ENCODE data around the gene RPTOR.

The RPTOR gene

GRCh38 chr17:80787881-80788280 is 243.2 kb downstream of the RPTOR start:
- TF ChIP-seq EZH2 (IDR thresholded peaks at IDR 0.05) (no peak), POLR2AphosphoS5 (IDR thresholded peaks at IDR 0.05; ENCODE audit: borderline replicate concordance, low read depth, low read length) (no peak), FOXP2 (optimal IDR thresholded peaks at IDR 0.05; ENCODE audit: control extremely low read depth, extremely low read length, insufficient read depth) (no peak)
- H3K36me3 ChIP-seq (ENCODE audit: insufficient read depth, low read length) = no peaks in the 10 kb centered on the region
- no peaks in the 10 kb centered on the region for H3K9me3 ChIP-seq (ENCODE audit: low read depth, low read length)
- DNase-seq (ENCODE audit: low read depth, low spot score) = no peak
- no peak overlapping the region for H3K4me3 ChIP-seq
- H3K9ac ChIP-seq (ENCODE audit: insufficient read length) = no peak overlapping the region
- no peak overlapping the region for H3K27ac ChIP-seq

GRCh38 chr17:80789356-80789902 is 244.8 kb downstream of the RPTOR start:
- H3K9me3 ChIP-seq (ENCODE audit: low read depth, low read length) = no peaks in the 10 kb centered on the region
- DNase-seq (ENCODE audit: low read depth, low spot score) = no peak
- no peaks in the 10 kb centered on the region for H3K36me3 ChIP-seq (ENCODE audit: insufficient read depth, low read length)
- no peak overlapping the region for H3K27ac ChIP-seq
- no peak overlapping the region for H3K9ac ChIP-seq (ENCODE audit: insufficient read length)
- no peak overlapping the region for H3K4me3 ChIP-seq
- TF ChIP-seq FOXP2 (optimal IDR thresholded peaks at IDR 0.05; ENCODE audit: control extremely low read depth, extremely low read length, insufficient read depth) (no peak), EZH2 (IDR thresholded peaks at IDR 0.05) (no peak), POLR2AphosphoS5 (IDR thresholded peaks at IDR 0.05; ENCODE audit: borderline replicate concordance, low read depth, low read length) (no peak)

GRCh38 chr17:80790021-80790765 is 245.6 kb downstream of the RPTOR start:
- Histone ChIP-seq H3K36me3 (ENCODE audit: insufficient read depth, low read length) (no peaks in the 10 kb centered on the region), H3K27ac (no peak overlapping the region), H3K9me3 (ENCODE audit: low read depth, low read length) (no peaks in the 10 kb centered on the region), H3K4me3 (no peak overlapping the region), H3K9ac (ENCODE audit: insufficient read length) (no peak overlapping the region)
- TF ChIP-seq FOXP2 (optimal IDR thresholded peaks at IDR 0.05; ENCODE audit: control extremely low read depth, extremely low read length, insufficient read depth) (no peak), POLR2AphosphoS5 (IDR thresholded peaks at IDR 0.05; ENCODE audit: borderline replicate concordance, low read depth, low read length) (no peak), EZH2 (IDR thresholded peaks at IDR 0.05) (no peak)
- DNase-seq (ENCODE audit: low read depth, low spot score) = no peak

- TF ChIP-seq POLR2AphosphoS5 (IDR thresholded peaks at IDR 0.05; ENCODE audit: borderline replicate concordance, low read depth, low read length) = no peak
- no peak for TF ChIP-seq EZH2 (IDR thresholded peaks at IDR 0.05)
- TF ChIP-seq FOXP2 (optimal IDR thresholded peaks at IDR 0.05; ENCODE audit: control extremely low read depth, extremely low read length, insufficient read depth) = no peak
- Histone ChIP-seq H3K36me3 (ENCODE audit: insufficient read depth, low read length) (no peaks in the 10 kb centered on the region), H3K4me3 (no peak overlapping the region), H3K27ac (no peak overlapping the region), H3K9ac (ENCODE audit: insufficient read length) (no peak overlapping the region), H3K9me3 (ENCODE audit: low read depth, low read length) (no peaks in the 10 kb centered on the region)
- DNase-seq (ENCODE audit: low read depth, low spot score) = no peak
These were observed 246.5 kb downstream of the RPTOR start for GRCh38 chr17:80790981-80791742.

- Histone ChIP-seq H3K4me3 (no peak overlapping the region), H3K27ac (no peak overlapping the region), H3K36me3 (ENCODE audit: insufficient read depth, low read length) (no peaks in the 10 kb centered on the region), H3K9ac (ENCODE audit: insufficient read length) (no peak overlapping the region), H3K9me3 (ENCODE audit: low read depth, low read length) (no peaks in the 10 kb centered on the region)
- TF ChIP-seq POLR2AphosphoS5 (IDR thresholded peaks at IDR 0.05; ENCODE audit: borderline replicate concordance, low read depth, low read length) (no peak), FOXP2 (optimal IDR thresholded peaks at IDR 0.05; ENCODE audit: control extremely low read depth, extremely low read length, insufficient read depth) (no peak), EZH2 (IDR thresholded peaks at IDR 0.05) (no peak)
- DNase-seq (ENCODE audit: low read depth, low spot score) = no peak
These were observed 247.2 kb downstream of the RPTOR start for GRCh38 chr17:80791758-80792284.

- no peak for DNase-seq (ENCODE audit: low read depth, low spot score)
- no peaks in the 10 kb centered on the region for H3K9me3 ChIP-seq (ENCODE audit: low read depth, low read length)
- no peak overlapping the region for H3K27ac ChIP-seq
- H3K4me3 ChIP-seq = no peak overlapping the region
- no peak overlapping the region for H3K9ac ChIP-seq (ENCODE audit: insufficient read length)
- no peaks in the 10 kb centered on the region for H3K36me3 ChIP-seq (ENCODE audit: insufficient read depth, low read length)
- TF ChIP-seq POLR2AphosphoS5 (IDR thresholded peaks at IDR 0.05; ENCODE audit: borderline replicate concordance, low read depth, low read length) (no peak), EZH2 (IDR thresholded peaks at IDR 0.05) (no peak), FOXP2 (optimal IDR thresholded peaks at IDR 0.05; ENCODE audit: control extremely low read depth, extremely low read length, insufficient read depth) (no peak)
These were observed 247.7 kb downstream of the RPTOR start for GRCh38 chr17:80792373-80792781.

- Histone ChIP-seq H3K27ac (no peak overlapping the region), H3K9me3 (ENCODE audit: low read depth, low read length) (no peaks in the 10 kb centered on the region), H3K4me3 (no peak overlapping the region), H3K36me3 (ENCODE audit: insufficient read depth, low read length) (no peaks in the 10 kb centered on the region), H3K9ac (ENCODE audit: insufficient read length) (no peak overlapping the region)
- TF ChIP-seq FOXP2 (optimal IDR thresholded peaks at IDR 0.05; ENCODE audit: control extremely low read depth, extremely low read length, insufficient read depth) (no peak), EZH2 (IDR thresholded peaks at IDR 0.05) (no peak), POLR2AphosphoS5 (IDR thresholded peaks at IDR 0.05; ENCODE audit: borderline replicate concordance, low read depth, low read length) (no peak)
- no peak for DNase-seq (ENCODE audit: low read depth, low spot score)
These were observed 248.8 kb downstream of the RPTOR start for GRCh38 chr17:80793421-80793820.

- no peak for TF ChIP-seq POLR2AphosphoS5 (IDR thresholded peaks at IDR 0.05; ENCODE audit: borderline replicate concordance, low read depth, low read length)
- TF ChIP-seq EZH2 (IDR thresholded peaks at IDR 0.05) = no peak
- no peak for TF ChIP-seq FOXP2 (optimal IDR thresholded peaks at IDR 0.05; ENCODE audit: control extremely low read depth, extremely low read length, insufficient read depth)
- Histone ChIP-seq H3K27ac (no peak overlapping the region), H3K9me3 (ENCODE audit: low read depth, low read length) (no peaks in the 10 kb centered on the region), H3K4me3 (no peak overlapping the region), H3K36me3 (ENCODE audit: insufficient read depth, low read length) (no peaks in the 10 kb centered on the region), H3K9ac (ENCODE audit: insufficient read length) (no peak overlapping the region)
- no peak for DNase-seq (ENCODE audit: low read depth, low spot score)
These were observed 249.2 kb downstream of the RPTOR start for GRCh38 chr17:80793851-80794267.
